Measurements from ENCODE around the gene UCP2. TPM values are rescaled to one million over a fixed set of nuclear protein-coding genes. Genes with fewer than 3 reads are reported as not detected.
A peak's percentile ranks its signal among the peaks of the same experiment; 100 is the strongest.

Gene UCP2
- total RNA-seq, 1 donor from 2014 or later = 69.2 TPM

- Histone ChIP-seq H3K4me3 (no peak overlapping the region), H3K4me1 (peaks cover 2% of the 10 kb centered on the region), H3K36me3 (no peaks in the 10 kb centered on the region), H3K9ac (no peak overlapping the region), H3K79me2 (ENCODE audit: low read depth) (no peaks in the 10 kb centered on the region), H4K20me1 (ENCODE audit: low read depth) (no peaks in the 10 kb centered on the region), H3K27me3 (no peaks in the 10 kb centered on the region), H3K27ac (no peak overlapping the region), H3K4me2 (no peak overlapping the region), H3K9me3 (ENCODE audit: low read depth) (no peaks in the 10 kb centered on the region), H2AFZ (replicated peaks) (peak overlapping the region; percentile 80), H3F3A (ENCODE audit: low read depth) (no peaks in the 10 kb centered on the region)
- Mint-ChIP-seq H3K4me1 (no peaks in the 10 kb centered on the region), H3K27ac (no peak overlapping the region), H3K9me3 (no peaks in the 10 kb centered on the region), H3K27me3 (ENCODE audit: insufficient read depth, low read depth) (peaks cover 6% of the 10 kb centered on the region), H3K4me3 (no peak overlapping the region), H3K36me3 (no peaks in the 10 kb centered on the region)
- DNase-seq (ENCODE audit: low spot score) = no peak
- TF ChIP-seq EZH2 (IDR thresholded peaks at IDR 0.05) (no peak), EZH2phosphoT487 (IDR thresholded peaks at IDR 0.05) (no peak), CTCF (IDR thresholded peaks at IDR 0.05) (no peak)
These were observed 18.8 kb downstream of the UCP2 start for GRCh38 chr11:73963861-73964260.

- peaks cover 5% of the 10 kb centered on the region for H3K4me1 Mint-ChIP-seq
- Histone ChIP-seq H4K20me1 (ENCODE audit: low read depth) (no peaks in the 10 kb centered on the region), H3F3A (ENCODE audit: low read depth) (no peaks in the 10 kb centered on the region), H3K9me3 (ENCODE audit: low read depth) (no peaks in the 10 kb centered on the region), H3K4me3 (no peak overlapping the region), H3K9ac (no peak overlapping the region), H3K79me2 (ENCODE audit: low read depth) (no peaks in the 10 kb centered on the region), H3K27me3 (no peaks in the 10 kb centered on the region), H3K4me1 (peaks cover 6% of the 10 kb centered on the region), H3K27ac (no peak overlapping the region), H3K36me3 (no peaks in the 10 kb centered on the region), H2AFZ (replicated peaks) (no peak overlapping the region), H3K4me2 (no peak overlapping the region)
- no peak overlapping the region for H3K4me3 Mint-ChIP-seq
- no peak for TF ChIP-seq CTCF (IDR thresholded peaks at IDR 0.05)
- no peak for TF ChIP-seq EZH2 (IDR thresholded peaks at IDR 0.05)
- TF ChIP-seq EZH2phosphoT487 (IDR thresholded peaks at IDR 0.05) = no peak
- peaks cover 10% of the 10 kb centered on the region for H3K27me3 Mint-ChIP-seq (ENCODE audit: insufficient read depth, low read depth)
- H3K27ac Mint-ChIP-seq = no peak overlapping the region
- DNase-seq (ENCODE audit: low spot score) = no peak
- H3K9me3 Mint-ChIP-seq = no peaks in the 10 kb centered on the region
- H3K36me3 Mint-ChIP-seq = no peaks in the 10 kb centered on the region
These were observed 20.4 kb downstream of the UCP2 start for GRCh38 chr11:73962101-73962705.

- H3K27me3 Mint-ChIP-seq (ENCODE audit: insufficient read depth, low read depth) = peaks cover 10% of the 10 kb centered on the region
- Histone ChIP-seq H3K4me2 (no peak overlapping the region), H3K27me3 (no peaks in the 10 kb centered on the region), H4K20me1 (ENCODE audit: low read depth) (no peaks in the 10 kb centered on the region), H3K4me3 (no peak overlapping the region), H3K9me3 (ENCODE audit: low read depth) (no peaks in the 10 kb centered on the region), H3K27ac (no peak overlapping the region), H2AFZ (replicated peaks) (no peak overlapping the region), H3K79me2 (ENCODE audit: low read depth) (no peaks in the 10 kb centered on the region), H3K36me3 (no peaks in the 10 kb centered on the region), H3K4me1 (peaks cover 6% of the 10 kb centered on the region), H3F3A (ENCODE audit: low read depth) (no peaks in the 10 kb centered on the region), H3K9ac (no peak overlapping the region)
- H3K9me3 Mint-ChIP-seq = no peaks in the 10 kb centered on the region
- H3K36me3 Mint-ChIP-seq = no peaks in the 10 kb centered on the region
- H3K4me1 Mint-ChIP-seq = peaks cover 9% of the 10 kb centered on the region
- no peak for DNase-seq (ENCODE audit: low spot score)
- H3K4me3 Mint-ChIP-seq = no peak overlapping the region
- TF ChIP-seq CTCF (IDR thresholded peaks at IDR 0.05) (no peak), EZH2phosphoT487 (IDR thresholded peaks at IDR 0.05) (no peak), EZH2 (IDR thresholded peaks at IDR 0.05) (no peak)
- no peak overlapping the region for H3K27ac Mint-ChIP-seq
These were observed 21.3 kb downstream of the UCP2 start for GRCh38 chr11:73961321-73961720.

Measured in neural progenitor cell (in vitro differentiated cells).